ENCODE data around the gene ZMIZ1. TPM values are rescaled to one million over a fixed set of nuclear protein-coding genes. Genes with fewer than 3 reads are reported as not detected.
A peak's percentile ranks its signal among the peaks of the same experiment; 100 is the strongest.

Gene ZMIZ1
- total RNA-seq (16.3 TPM), polyA plus RNA-seq (ENCODE audit: insufficient read depth in 1 of 8, insufficient read length in 8 of 8, low replicate concordance in 1 of 8) (10 to 100 TPM; 23.3 to 55.7 (median 38.8) TPM)
- long read RNA-seq, donor 1 = 0 reads
- long read RNA-seq, donor 2 = 0 reads
- long read RNA-seq, donor 3, partial matches to known transcripts = 0 of 1 reads
- long read RNA-seq, donor 3, other reads (novel, unspliced or antisense) = 0 of 1 reads
- long read RNA-seq, donor 4, partial matches to known transcripts = 0 of 1 reads
- long read RNA-seq, donor 4, other reads (novel, unspliced or antisense) = 0 of 1 reads
- long read RNA-seq, donor 5 = 0 reads
- long read RNA-seq, donor 6, full-length matches to known transcripts = 1 of 1 reads
- long read RNA-seq, donor 6, partial matches to known transcripts = 0 of 1 reads
- long read RNA-seq, donor 6, other reads (novel, unspliced or antisense) = 0 of 1 reads
- long read RNA-seq, donor 7, full-length matches to known transcripts = 1 of 1 reads
- long read RNA-seq, donor 7, partial matches to known transcripts = 0 of 1 reads
- long read RNA-seq, donor 7, other reads (novel, unspliced or antisense) = 0 of 1 reads
- long read RNA-seq, donor 8, full-length matches to known transcripts = 1 of 6 reads
- long read RNA-seq, donor 8, partial matches to known transcripts = 5 of 6 reads
- long read RNA-seq, donor 8, other reads (novel, unspliced or antisense) = 0 of 6 reads
- long read RNA-seq, donor 9 = 0 reads
- long read RNA-seq, donor 10, full-length matches to known transcripts = 1 of 1 reads
- long read RNA-seq, donor 10, partial matches to known transcripts = 0 of 1 reads
- long read RNA-seq, donor 10, other reads (novel, unspliced or antisense) = 0 of 1 reads
- long read RNA-seq, donor 11 = 0 reads

GRCh38 chr10:79068562-79069324, at the start of gene ZMIZ1:
Gene ZMIZ1, plus strand, starts transcription at chr10:79068966. Its CDS starts 132,667 bp downstream, at chr10:79201633.
- under 1% methylated on average over 90 of the region's 92 CpGs for WGBS (ENCODE audit: insufficient coverage)

GRCh38 chr10:79019441-79020014, 49.2 kb upstream of the ZMIZ1 start:
- Histone ChIP-seq H3K4me3 (ENCODE audit: low read length) (no peak overlapping the region), H3K4me1 (ENCODE audit: control insufficient read depth, insufficient read depth, low read length) (peaks cover 49% of the 10 kb centered on the region), H3K27me3 (ENCODE audit: control insufficient read depth, insufficient read depth, low read length) (peaks cover 9% of the 10 kb centered on the region), H3K9me3 (replicated peaks; ENCODE audit: control insufficient read depth, low read depth, low read length) (peaks cover 6% of the 10 kb centered on the region), H3K27ac (ENCODE audit: low read length) (no peak overlapping the region), H3K36me3 (ENCODE audit: control insufficient read depth, insufficient read depth, low read length) (no peaks in the 10 kb centered on the region)
- 83% methylated on average over 1 of the region's 5 CpGs for WGBS (ENCODE audit: insufficient coverage)
- DNase-seq = no peak

More at GRCh38 chr10:79068562-79069324, at the start of gene ZMIZ1:
- Histone ChIP-seq H3K4me3 (ENCODE audit: low read length) (peak within 1 kb of the TSS; percentile 93), H3K36me3 (ENCODE audit: control insufficient read depth, insufficient read depth, low read length) (no peaks in the 10 kb centered on the region), H3K27ac (ENCODE audit: low read length) (peak within 1 kb of the TSS; percentile 96), H3K4me1 (ENCODE audit: control insufficient read depth, insufficient read depth, low read length) (peaks cover 51% of the 10 kb centered on the region), H3K27me3 (ENCODE audit: control insufficient read depth, insufficient read depth, low read length) (no peaks in the 10 kb centered on the region), H3K9me3 (replicated peaks; ENCODE audit: control insufficient read depth, low read depth, low read length) (no peaks in the 10 kb centered on the region)
- peak; percentile 97 for DNase-seq

GRCh38 chr10:79020015-79020491, 48.7 kb upstream of the ZMIZ1 start:
- 62% methylated on average over 3 of the region's 5 CpGs for WGBS (ENCODE audit: insufficient coverage)
- Histone ChIP-seq H3K9me3 (replicated peaks; ENCODE audit: control insufficient read depth, low read depth, low read length) (peaks cover 6% of the 10 kb centered on the region), H3K4me1 (ENCODE audit: control insufficient read depth, insufficient read depth, low read length) (peaks cover 54% of the 10 kb centered on the region), H3K36me3 (ENCODE audit: control insufficient read depth, insufficient read depth, low read length) (no peaks in the 10 kb centered on the region), H3K27ac (ENCODE audit: low read length) (no peak overlapping the region), H3K4me3 (ENCODE audit: low read length) (no peak overlapping the region), H3K27me3 (ENCODE audit: control insufficient read depth, insufficient read depth, low read length) (peaks cover 3% of the 10 kb centered on the region)
- peak; percentile 64 for DNase-seq

GRCh38 chr10:79020605-79021004, 48.2 kb upstream of the ZMIZ1 start:
- peaks cover 6% of the 10 kb centered on the region for H3K9me3 ChIP-seq (replicated peaks; ENCODE audit: control insufficient read depth, low read depth, low read length)
- H3K27ac ChIP-seq (ENCODE audit: low read length) = no peak overlapping the region
- H3K36me3 ChIP-seq (ENCODE audit: control insufficient read depth, insufficient read depth, low read length) = no peaks in the 10 kb centered on the region
- DNase-seq = no peak
- H3K4me1 ChIP-seq (ENCODE audit: control insufficient read depth, insufficient read depth, low read length) = peaks cover 60% of the 10 kb centered on the region
- H3K4me3 ChIP-seq (ENCODE audit: low read length) = no peak overlapping the region
- peaks cover 3% of the 10 kb centered on the region for H3K27me3 ChIP-seq (ENCODE audit: control insufficient read depth, insufficient read depth, low read length)
- WGBS (ENCODE audit: insufficient coverage) = 100% methylated on average over 4 of the region's 6 CpGs

- Histone ChIP-seq H3K27ac (ENCODE audit: low read length) (no peak overlapping the region), H3K4me1 (ENCODE audit: control insufficient read depth, insufficient read depth, low read length) (peaks cover 62% of the 10 kb centered on the region), H3K27me3 (ENCODE audit: control insufficient read depth, insufficient read depth, low read length) (no peaks in the 10 kb centered on the region), H3K9me3 (replicated peaks; ENCODE audit: control insufficient read depth, low read depth, low read length) (peaks cover 6% of the 10 kb centered on the region), H3K4me3 (ENCODE audit: low read length) (no peak overlapping the region), H3K36me3 (ENCODE audit: control insufficient read depth, insufficient read depth, low read length) (no peaks in the 10 kb centered on the region)
- WGBS (ENCODE audit: insufficient coverage) = 84% methylated on average over 7 of the region's 9 CpGs
- DNase-seq = no peak
Observed at GRCh38 chr10:79021331-79021907, 47.3 kb upstream of the ZMIZ1 start.

- WGBS (ENCODE audit: insufficient coverage) = 89% methylated on average over 9 of the region's 10 CpGs
- Histone ChIP-seq H3K36me3 (ENCODE audit: control insufficient read depth, insufficient read depth, low read length) (no peaks in the 10 kb centered on the region), H3K27me3 (ENCODE audit: control insufficient read depth, insufficient read depth, low read length) (no peaks in the 10 kb centered on the region), H3K4me1 (ENCODE audit: control insufficient read depth, insufficient read depth, low read length) (peaks cover 62% of the 10 kb centered on the region), H3K27ac (ENCODE audit: low read length) (peak overlapping the region; percentile 94), H3K4me3 (ENCODE audit: low read length) (no peak overlapping the region), H3K9me3 (replicated peaks; ENCODE audit: control insufficient read depth, low read depth, low read length) (peaks cover 6% of the 10 kb centered on the region)
- no peak for DNase-seq
Observed at GRCh38 chr10:79021948-79022499, 46.7 kb upstream of the ZMIZ1 start.

GRCh38 chr10:79022565-79023230, 46.1 kb upstream of the ZMIZ1 start:
- no peaks in the 10 kb centered on the region for H3K36me3 ChIP-seq (ENCODE audit: control insufficient read depth, insufficient read depth, low read length)
- peak; percentile 84 for DNase-seq
- no peaks in the 10 kb centered on the region for H3K27me3 ChIP-seq (ENCODE audit: control insufficient read depth, insufficient read depth, low read length)
- H3K27ac ChIP-seq (ENCODE audit: low read length) = peak overlapping the region; percentile 94
- no peak overlapping the region for H3K4me3 ChIP-seq (ENCODE audit: low read length)
- peaks cover 5% of the 10 kb centered on the region for H3K9me3 ChIP-seq (replicated peaks; ENCODE audit: control insufficient read depth, low read depth, low read length)
- 37% methylated on average over 16 of the region's 17 CpGs for WGBS (ENCODE audit: insufficient coverage)
- H3K4me1 ChIP-seq (ENCODE audit: control insufficient read depth, insufficient read depth, low read length) = peaks cover 62% of the 10 kb centered on the region

GRCh38 chr10:79023240-79024162, 45.3 kb upstream of the ZMIZ1 start:
- H3K9me3 ChIP-seq (replicated peaks; ENCODE audit: control insufficient read depth, low read depth, low read length) = no peaks in the 10 kb centered on the region
- DNase-seq = peak; percentile 84
- H3K27me3 ChIP-seq (ENCODE audit: control insufficient read depth, insufficient read depth, low read length) = no peaks in the 10 kb centered on the region
- H3K27ac ChIP-seq (ENCODE audit: low read length) = peak overlapping the region; percentile 94
- H3K4me3 ChIP-seq (ENCODE audit: low read length) = no peak overlapping the region
- WGBS (ENCODE audit: insufficient coverage) = 44% methylated on average over 9 of the region's 13 CpGs
- peaks cover 55% of the 10 kb centered on the region for H3K4me1 ChIP-seq (ENCODE audit: control insufficient read depth, insufficient read depth, low read length)
- no peaks in the 10 kb centered on the region for H3K36me3 ChIP-seq (ENCODE audit: control insufficient read depth, insufficient read depth, low read length)
